ENCODE data around the gene EBLN1. TPM values are rescaled to one million over a fixed set of nuclear protein-coding genes. Genes with fewer than 3 reads are reported as not detected.
A peak's percentile ranks its signal among the peaks of the same experiment; 100 is the strongest.

EBLN1 gene
- total and polyA plus RNA-seq, 9 of the 15 experiments (the other 6 are each of a cell fraction or from before 2014, with no cell fraction given): 0.06 to 3.1 (median 0.80) TPM

DNA sequence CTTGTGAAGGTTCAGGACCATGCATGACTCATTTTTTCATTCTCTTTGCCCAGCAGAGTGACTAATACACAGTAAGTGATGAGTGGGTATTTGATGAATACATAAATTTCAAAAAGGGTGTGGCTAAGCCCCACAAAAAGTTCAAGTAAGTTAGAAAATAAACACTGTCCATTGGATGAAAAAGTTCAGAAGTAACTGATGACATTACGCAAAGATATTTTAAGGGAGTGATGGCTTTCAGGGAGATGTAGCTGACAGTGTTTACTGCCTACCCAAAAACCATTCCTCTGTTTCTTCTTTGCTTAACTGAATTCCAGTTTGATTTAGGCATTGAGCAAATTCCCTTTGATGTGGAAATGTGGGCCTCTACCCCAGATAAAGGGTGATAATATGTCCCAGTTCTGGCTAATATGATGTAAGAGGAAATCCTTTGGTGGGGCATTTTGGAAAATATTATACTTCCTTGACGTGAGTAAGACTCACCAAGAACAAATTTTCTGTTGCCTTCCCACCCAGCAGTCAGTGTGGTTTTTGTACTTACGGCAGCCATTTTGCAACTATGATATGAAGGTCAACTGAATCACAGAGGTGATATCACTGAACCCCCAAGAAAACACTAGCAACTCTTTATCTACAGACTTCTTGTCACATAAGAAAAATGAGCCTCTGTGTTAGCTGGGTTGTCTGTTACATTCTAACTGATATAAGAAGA lies 29.0 kb upstream of the EBLN1 start (continued):
- TF ChIP-seq NR2C2 (CRISPR knock-in tag; IDR thresholded peaks at IDR 0.05) (no peak), NR2C2 (tag; IDR thresholded peaks at IDR 0.05) (peak; percentile 54; the same call in 1 of the 2 replicates), ESRRA (IDR thresholded peaks at IDR 0.05; ENCODE audit: borderline replicate concordance, low read depth) (peak; percentile 84), SMARCE1 (IDR thresholded peaks at IDR 0.05) (0 out of 2 replicates have a peak, but pooled peaks have one; percentile 27), ZNF316 (IDR thresholded peaks at IDR 0.05) (no peak), CREM (IDR thresholded peaks at IDR 0.05; ENCODE audit: low read depth) (no peak), THRAP3 (IDR thresholded peaks at IDR 0.05; ENCODE audit: borderline replicate concordance) (no peak), JUN (IDR thresholded peaks at IDR 0.05; ENCODE audit: borderline replicate concordance, low read depth, low read length) (peak; percentile 65; the same call in 1 of the 2 replicates), JUN (CRISPR knock-in tag; IDR thresholded peaks at IDR 0.05; ENCODE audit: borderline replicate concordance) (no peak), ZNF668 (CRISPR knock-in tag; IDR thresholded peaks at IDR 0.05) (no peak), FOSL1 (tag; conservative IDR thresholded peaks at IDR 0.05) (peak; percentile 88), ASH1L (IDR thresholded peaks at IDR 0.05; ENCODE audit: borderline replicate concordance, low read depth, partially characterized antibody) (no peak), ZNF253 (CRISPR knock-in tag; conservative IDR thresholded peaks at IDR 0.05) (no peak)
- TF ChIP-seq, protein P1, sequence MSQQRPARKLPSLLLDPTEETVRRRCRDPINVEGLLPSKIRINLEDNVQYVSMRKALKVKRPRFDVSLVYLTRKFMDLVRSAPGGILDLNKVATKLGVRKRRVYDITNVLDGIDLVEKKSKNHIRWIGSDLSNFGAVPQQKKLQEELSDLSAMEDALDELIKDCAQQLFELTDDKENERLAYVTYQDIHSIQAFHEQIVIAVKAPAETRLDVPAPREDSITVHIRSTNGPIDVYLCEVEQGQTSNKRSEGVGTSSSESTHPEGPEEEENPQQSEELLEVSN (IDR thresholded peaks at IDR 0.05; ENCODE audit: borderline replicate concordance in 1 of 2, extremely low read depth in 1 of 2, insufficient read depth in 1 of 2, insufficient read length in 1 of 2, low read depth in 1 of 2, low read length in 1 of 2, poor library complexity in 1 of 2, severe bottlenecking in 1 of 2): no peak
- TF ChIP-seq, protein P2, sequence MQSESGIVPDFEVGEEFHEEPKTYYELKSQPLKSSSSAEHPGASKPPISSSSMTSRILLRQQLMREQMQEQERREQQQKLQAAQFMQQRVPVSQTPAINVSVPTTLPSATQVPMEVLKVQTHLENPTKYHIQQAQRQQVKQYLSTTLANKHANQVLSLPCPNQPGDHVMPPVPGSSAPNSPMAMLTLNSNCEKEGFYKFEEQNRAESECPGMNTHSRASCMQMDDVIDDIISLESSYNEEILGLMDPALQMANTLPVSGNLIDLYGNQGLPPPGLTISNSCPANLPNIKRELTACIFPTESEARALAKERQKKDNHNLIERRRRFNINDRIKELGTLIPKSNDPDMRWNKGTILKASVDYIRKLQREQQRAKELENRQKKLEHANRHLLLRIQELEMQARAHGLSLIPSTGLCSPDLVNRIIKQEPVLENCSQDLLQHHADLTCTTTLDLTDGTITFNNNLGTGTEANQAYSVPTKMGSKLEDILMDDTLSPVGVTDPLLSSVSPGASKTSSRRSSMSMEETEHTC (IDR thresholded peaks at IDR 0.05): no peak
- TF ChIP-seq, protein P3, sequence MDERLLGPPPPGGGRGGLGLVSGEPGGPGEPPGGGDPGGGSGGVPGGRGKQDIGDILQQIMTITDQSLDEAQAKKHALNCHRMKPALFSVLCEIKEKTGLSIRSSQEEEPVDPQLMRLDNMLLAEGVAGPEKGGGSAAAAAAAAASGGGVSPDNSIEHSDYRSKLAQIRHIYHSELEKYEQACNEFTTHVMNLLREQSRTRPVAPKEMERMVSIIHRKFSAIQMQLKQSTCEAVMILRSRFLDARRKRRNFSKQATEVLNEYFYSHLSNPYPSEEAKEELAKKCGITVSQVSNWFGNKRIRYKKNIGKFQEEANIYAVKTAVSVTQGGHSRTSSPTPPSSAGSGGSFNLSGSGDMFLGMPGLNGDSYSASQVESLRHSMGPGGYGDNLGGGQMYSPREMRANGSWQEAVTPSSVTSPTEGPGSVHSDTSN (CRISPR knock-in tag; IDR thresholded peaks at IDR 0.05; ENCODE audit: low read depth): no peak
- TF ChIP-seq, protein P3 (tag; conservative IDR thresholded peaks at IDR 0.05; ENCODE audit: low read depth): peak; percentile 68
- TF ChIP-seq, protein P4, sequence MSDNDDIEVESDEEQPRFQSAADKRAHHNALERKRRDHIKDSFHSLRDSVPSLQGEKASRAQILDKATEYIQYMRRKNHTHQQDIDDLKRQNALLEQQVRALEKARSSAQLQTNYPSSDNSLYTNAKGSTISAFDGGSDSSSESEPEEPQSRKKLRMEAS (CRISPR knock-in tag; IDR thresholded peaks at IDR 0.05): no peak

Data from K562 (cell line).